HG02938 (cell line): ENCODE measurements around the gene SIAH2.

Experiments used
- ATAC-seq: cut with Tn5 transposase; IDR thresholded peaks from one replicate; pipeline ENCODE4 v1.9.1; 2021; ENCODE audit warnings: mild to moderate bottlenecking, moderate library complexity; ENCODE audit not compliant: unreplicated experiment

Gene SIAH2

GRCh38 chr3:150736316-150736719 lies 26.7 kb downstream of the SIAH2 start:
- ATAC-seq, result no peak

- ATAC-seq, result no peak
These were observed 28.2 kb downstream of the SIAH2 start for GRCh38 chr3:150734795-150735119.

- ATAC-seq, result no peak
These were observed 28.8 kb downstream of the SIAH2 start for GRCh38 chr3:150733936-150734794.

GRCh38 chr3:150733373-150733935 lies 29.5 kb downstream of the SIAH2 start:
- no peak for ATAC-seq

GRCh38 chr3:150729682-150730360 lies 33.1 kb downstream of the SIAH2 start:
- ATAC-seq, result no peak

- no peak for ATAC-seq
These were observed 35.1 kb downstream of the SIAH2 start for GRCh38 chr3:150727653-150728502.

GRCh38 chr3:150725548-150725947 lies 37.4 kb downstream of the SIAH2 start:
- no peak for ATAC-seq

GRCh38 chr3:150723946-150724345 lies 39.0 kb downstream of the SIAH2 start:
- no peak for ATAC-seq

GRCh38 chr3:150722267-150722666 lies 40.7 kb downstream of the SIAH2 start:
- ATAC-seq, result no peak

GRCh38 chr3:150721285-150722130 lies 41.5 kb downstream of the SIAH2 start:
- ATAC-seq, result peak; percentile 80

GRCh38 chr3:150720444-150720843 lies 42.5 kb downstream of the SIAH2 start:
- ATAC-seq, result no peak

GRCh38 chr3:150710097-150710496 lies 52.9 kb downstream of the SIAH2 start:
- ATAC-seq, result no peak

GRCh38 chr3:150703756-150704344 lies 59.1 kb downstream of the SIAH2 start, which contains the start of gene ERICH6:
Gene ERICH6, minus strand, starts transcription at chr3:150703920. Its CDS starts 22 bp downstream, at chr3:150703898.
- ATAC-seq, result peak; percentile 97

- ATAC-seq, result peak; percentile 28
These were observed 59.6 kb downstream of the SIAH2 start for GRCh38 chr3:150703299-150703755.

GRCh38 chr3:150699068-150699639 lies 63.8 kb downstream of the SIAH2 start:
- no peak for ATAC-seq

GRCh38 chr3:150697646-150698045 lies 65.3 kb downstream of the SIAH2 start:
- no peak for ATAC-seq

GRCh38 chr3:150691414-150692040 lies 71.4 kb downstream of the SIAH2 start:
- no peak for ATAC-seq
